Activated CD8-positive, alpha-beta memory T cell treated with anti-CD3 and anti-CD28 coated beads for 48 hours (primary cell): ENCODE results near the gene NT5DC1.
A peak's percentile ranks its signal among the peaks of the same experiment; 100 is the strongest.

Source experiments
- DNase-seq, 3 experiments: peaks; one replicate each; pipeline ENCODE4 v3.0.0-alpha.2; 2020; ENCODE audit warnings: low read depth in 2 of 3, low spot score in 2 of 3

Gene NT5DC1

DNA sequence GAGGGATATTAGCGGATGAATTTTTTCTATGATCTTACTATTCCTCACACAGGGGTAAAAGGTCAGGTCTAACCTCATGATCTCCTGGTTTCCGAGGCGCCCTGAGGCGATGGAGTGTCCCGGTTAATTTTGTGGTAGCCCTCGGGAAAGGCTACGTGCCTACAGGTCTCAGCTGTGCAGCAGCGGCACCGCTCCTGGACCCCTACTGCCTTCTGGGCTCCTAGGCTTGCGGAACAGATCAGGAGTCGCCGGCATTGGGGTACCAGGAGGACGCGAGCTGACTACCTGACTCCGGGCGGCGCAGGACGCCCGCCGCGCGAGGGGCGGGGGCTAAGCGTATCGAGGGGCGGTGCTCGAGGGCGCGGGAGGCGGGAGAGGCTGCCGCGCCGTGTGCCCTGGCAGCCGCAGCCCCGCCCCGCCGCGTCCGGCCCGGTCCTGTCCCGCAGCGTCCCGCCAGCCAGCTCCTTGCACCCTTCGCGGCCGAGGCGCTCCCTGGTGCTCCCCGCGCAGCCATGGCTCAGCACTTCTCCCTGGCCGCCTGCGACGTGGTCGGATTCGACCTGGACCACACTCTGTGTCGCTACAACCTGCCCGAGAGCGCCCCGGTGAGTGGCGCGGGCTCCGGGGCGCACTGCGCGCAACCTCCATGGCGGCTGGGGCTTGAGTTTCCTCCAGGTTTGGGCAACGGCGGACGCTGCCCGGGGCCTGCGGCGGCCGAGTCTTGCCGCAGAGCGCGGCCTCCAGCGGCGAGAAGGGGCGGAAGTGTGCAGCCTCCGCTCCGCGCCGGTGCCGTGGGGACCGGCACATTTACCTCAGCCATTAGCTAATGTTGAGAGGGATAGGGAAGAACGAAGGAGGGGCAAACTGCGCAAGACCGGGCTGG, at the start of gene NT5DC1:
Gene NT5DC1 (plus strand): TSS at position 435 of the 883 bp plus-strand sequence. CDS start 78 bp downstream, at position 513.
- DNase-seq: peak; percentile 62 to 72 (median 69)

DNA sequence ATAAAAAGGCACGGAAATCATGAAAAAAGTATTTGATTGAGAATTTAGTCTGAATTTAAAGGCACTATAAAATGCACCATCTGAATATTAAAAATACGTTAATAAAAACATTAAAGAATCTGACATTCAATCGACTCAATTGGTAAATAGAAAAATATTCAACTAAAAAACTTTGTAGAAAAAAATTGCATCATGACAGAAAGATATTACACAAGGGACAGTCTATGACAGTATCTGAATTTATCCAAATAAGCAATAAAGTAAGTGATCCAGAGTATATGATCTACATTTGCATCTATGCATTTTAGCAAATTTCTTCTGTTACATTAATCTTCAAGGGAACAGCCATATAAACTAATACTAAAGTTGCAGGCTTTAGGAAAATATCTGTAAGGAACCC, 49.4 kb upstream of the NT5DC1 start:
- no peak for DNase-seq

DNA sequence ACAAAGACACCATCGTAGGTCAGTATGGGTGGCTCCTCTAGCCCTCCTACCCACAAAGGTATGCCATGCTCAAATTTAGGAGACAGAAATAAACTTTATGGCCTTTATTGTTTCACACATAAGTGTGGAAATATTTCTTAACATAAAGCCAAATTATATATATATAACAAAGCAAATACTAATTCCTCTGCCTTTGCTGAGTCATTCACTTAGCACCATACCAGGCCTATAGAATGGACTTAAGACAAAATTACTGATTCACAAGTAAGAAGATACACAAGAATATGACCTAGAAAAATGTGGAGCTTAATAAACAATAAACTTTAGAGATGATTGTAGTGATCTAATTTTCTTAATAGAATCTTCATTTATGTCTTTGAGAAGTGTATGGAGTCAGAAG, 45.1 kb upstream of the NT5DC1 start:
- no peak for DNase-seq

- no peak for DNase-seq
Observed at GRCh38 chr6:116057766-116058165, 42.9 kb upstream of the NT5DC1 start.

- no peak for DNase-seq
Observed at GRCh38 chr6:116059713-116060571, 40.7 kb upstream of the NT5DC1 start.

- no peak for DNase-seq
Observed at GRCh38 chr6:116060572-116061283, 39.9 kb upstream of the NT5DC1 start, which contains the start of gene FRK. Gene FRK (minus strand): TSS chr6:116060891. CDS start chr6:116060311, 580 bp downstream.

- DNase-seq: no peak
Observed at GRCh38 chr6:116062496-116062895, 38.2 kb upstream of the NT5DC1 start.

GRCh38 chr6:116064666-116065065, 36.0 kb upstream of the NT5DC1 start:
- no peak for DNase-seq

GRCh38 chr6:116066789-116067188, 33.9 kb upstream of the NT5DC1 start:
- DNase-seq: no peak

DNA sequence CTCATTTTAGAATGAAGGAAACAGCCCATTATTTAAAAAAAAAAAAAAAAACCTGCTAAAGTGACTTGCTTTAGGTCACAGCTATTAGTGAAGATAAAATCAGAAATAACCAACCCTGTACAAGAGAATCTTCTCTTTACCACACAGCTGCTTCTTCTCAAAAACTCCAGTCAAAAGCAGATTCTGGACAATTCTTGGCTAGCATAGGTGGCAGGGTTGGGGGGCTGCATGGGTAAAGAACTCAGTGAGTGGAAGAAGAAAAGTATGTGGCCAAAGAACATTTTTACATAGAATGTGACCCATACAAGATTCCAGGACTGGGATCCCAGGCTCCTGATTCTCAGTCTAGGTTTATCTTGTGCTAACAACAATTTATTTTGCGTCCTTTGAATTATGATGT, 30.6 kb upstream of the NT5DC1 start:
- no peak for DNase-seq

DNA sequence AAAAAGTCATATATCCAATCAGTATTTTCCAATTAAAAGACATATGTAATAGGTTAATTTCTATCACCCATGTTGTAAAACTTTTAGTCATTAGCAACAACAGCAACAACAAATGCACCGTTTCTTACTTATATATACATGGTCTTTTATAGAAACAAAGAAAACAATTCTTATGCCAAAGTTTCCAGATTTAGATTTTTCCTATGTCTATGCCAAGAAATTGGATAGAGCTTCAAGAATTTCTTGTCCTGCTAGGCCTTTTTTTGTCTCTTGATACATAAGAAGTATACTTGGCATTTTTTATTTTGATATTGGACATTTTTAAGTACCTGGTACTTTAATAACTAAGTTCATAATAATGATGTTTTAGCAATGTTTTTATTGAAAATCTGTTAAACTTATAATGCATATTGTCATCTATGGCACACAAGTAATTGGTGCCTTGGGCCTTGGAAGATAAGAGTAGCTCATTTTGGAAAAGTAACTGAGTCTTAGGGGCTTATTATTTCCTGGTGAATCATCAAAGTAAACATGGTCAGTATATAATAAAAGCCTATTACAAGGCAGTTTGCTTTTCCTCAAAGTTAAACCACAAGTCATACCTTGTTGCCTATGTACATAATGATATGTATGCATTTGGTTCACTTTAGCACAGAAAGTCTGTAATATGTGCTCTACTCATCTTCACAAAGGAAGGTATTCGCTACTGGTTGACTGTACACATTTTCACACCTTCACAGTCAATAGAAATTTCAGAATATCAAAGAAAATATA, 29.9 kb upstream of the NT5DC1 start:
- DNase-seq: no peak

DNA sequence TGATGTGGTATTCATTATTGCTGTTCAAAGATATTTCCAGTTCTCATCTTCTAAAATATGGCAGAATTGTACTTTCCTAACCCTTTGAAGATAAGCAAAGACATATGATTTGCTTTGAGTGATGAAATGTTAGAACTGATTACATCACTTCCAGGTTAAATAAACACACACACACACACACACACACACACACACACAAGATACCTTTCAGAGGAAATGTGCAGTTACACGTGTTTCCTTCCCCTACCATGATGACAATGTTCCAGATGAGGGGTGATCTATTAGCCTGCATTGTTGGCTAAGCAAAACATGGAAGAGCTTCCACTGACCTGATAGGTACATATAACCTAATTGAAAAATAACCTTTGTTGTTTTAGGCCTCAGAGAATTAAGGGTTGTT, 28.3 kb upstream of the NT5DC1 start:
- no peak for DNase-seq

DNA sequence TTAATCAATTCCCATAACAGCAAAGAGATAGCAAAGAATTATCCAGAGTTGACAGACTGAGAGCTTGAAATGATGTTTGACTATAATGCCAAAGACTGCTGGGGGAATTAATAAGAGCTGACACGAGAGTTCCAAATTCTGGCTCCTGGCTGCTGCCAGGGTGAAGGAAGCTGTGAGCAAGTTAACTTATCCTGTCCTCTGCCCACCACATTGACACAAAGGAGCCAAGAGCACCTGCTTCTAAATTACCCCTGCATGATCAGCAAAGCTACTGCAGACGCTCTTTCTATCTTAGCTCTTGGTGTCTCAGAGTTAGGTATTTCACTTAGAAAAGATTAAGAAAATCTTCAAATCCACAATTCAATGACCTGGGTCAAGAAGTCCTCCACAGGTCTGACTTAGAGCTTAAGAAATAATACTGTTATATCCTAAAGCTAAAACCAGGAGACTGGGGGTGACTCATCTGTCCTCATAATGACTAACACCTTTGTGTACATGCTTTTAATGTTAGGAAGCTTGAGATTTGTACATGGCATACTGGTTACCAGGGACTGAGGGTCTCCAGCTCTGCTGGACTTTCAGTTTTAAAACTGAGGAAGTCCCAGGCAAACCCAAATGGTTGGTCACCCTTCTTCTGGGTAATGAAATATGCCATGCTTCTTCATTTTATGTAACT, 26.8 kb upstream of the NT5DC1 start:
- DNase-seq: no peak

- no peak for DNase-seq
Observed at GRCh38 chr6:116074732-116075390, 25.8 kb upstream of the NT5DC1 start.

DNA sequence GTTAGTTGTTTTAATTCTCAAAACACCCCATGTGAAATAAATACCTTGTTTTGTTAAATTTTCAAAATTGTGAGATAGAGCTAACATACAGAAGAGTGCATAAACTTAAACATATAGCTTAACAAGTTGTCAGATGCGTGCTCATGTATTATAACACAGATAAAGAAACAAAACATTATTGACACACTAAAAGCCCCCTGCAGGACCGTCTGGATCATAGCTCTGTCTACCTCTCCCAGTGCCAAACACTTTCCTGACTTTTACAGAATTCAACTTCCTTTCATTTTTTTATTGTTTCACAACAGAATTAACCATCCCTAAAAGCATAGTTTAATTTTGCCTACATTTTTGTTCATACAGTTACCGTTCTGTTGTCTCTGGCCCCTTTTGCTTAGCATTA, 22.1 kb upstream of the NT5DC1 start:
- no peak for DNase-seq

GRCh38 chr6:116078945-116079344, 21.7 kb upstream of the NT5DC1 start:
- DNase-seq: no peak

GRCh38 chr6:116083052-116083451, 17.6 kb upstream of the NT5DC1 start:
- DNase-seq: no peak

GRCh38 chr6:116084284-116084683, 16.4 kb upstream of the NT5DC1 start:
- DNase-seq: no peak

GRCh38 chr6:116087437-116088027, 13.1 kb upstream of the NT5DC1 start:
- no peak for DNase-seq
